HG03354 (cell line): Measurements from ENCODE around the gene SRSF8.
"Not testable (repeated sequence)": the region's sequence is repeated elsewhere in the genome, so short reads cannot be mapped to it uniquely, and the experiment has no call there.

Experiments
- ATAC-seq: cut with Tn5 transposase; IDR thresholded peaks from one replicate; pipeline ENCODE4 v1.9.1; 2021; ENCODE audit warnings: mild to moderate bottlenecking; ENCODE audit not compliant: unreplicated experiment, poor library complexity, severe bottlenecking

Gene SRSF8

GRCh38 chr11:95066716-95067038, at the start of gene SRSF8:
TSS of gene SRSF8 (plus strand) at chr11:95066919. CDS start at chr11:95067227, 308 bp downstream.
- ATAC-seq: peak; percentile 45

GRCh38 chr11:95021468-95021867, 45.3 kb upstream of the SRSF8 start:
- ATAC-seq: not testable (repeated sequence)

GRCh38 chr11:95024958-95025357, 41.8 kb upstream of the SRSF8 start, which contains the start of gene KDM4E:
TSS of gene KDM4E (plus strand) at chr11:95025258. CDS start at chr11:95025558, 300 bp downstream.
- ATAC-seq: no peak

GRCh38 chr11:95025594-95025993, 41.1 kb upstream of the SRSF8 start:
- ATAC-seq: not testable (repeated sequence)

- no peak for ATAC-seq
These were observed 38.4 kb upstream of the SRSF8 start for GRCh38 chr11:95028357-95028756.

- no peak for ATAC-seq
These were observed 33.7 kb upstream of the SRSF8 start for GRCh38 chr11:95033051-95033450.

- ATAC-seq: no peak
These were observed 31.4 kb upstream of the SRSF8 start for GRCh38 chr11:95035316-95035715.

- ATAC-seq: not testable (repeated sequence)
These were observed 29.2 kb upstream of the SRSF8 start for GRCh38 chr11:95037356-95038035.

GRCh38 chr11:95042239-95042638, 24.5 kb upstream of the SRSF8 start:
- no peak for ATAC-seq

GRCh38 chr11:95042906-95043305, 23.8 kb upstream of the SRSF8 start:
- ATAC-seq: no peak

- no peak for ATAC-seq
These were observed 22.7 kb upstream of the SRSF8 start for GRCh38 chr11:95044010-95044409.

- ATAC-seq: no peak
These were observed 20.9 kb upstream of the SRSF8 start for GRCh38 chr11:95045812-95046211.

- ATAC-seq: not testable (repeated sequence)
These were observed 17.6 kb upstream of the SRSF8 start, which contains the start of gene KDM4F for GRCh38 chr11:95049122-95049521. TSS of gene KDM4F (plus strand) at chr11:95049422.

- no peak for ATAC-seq
These were observed 16.0 kb upstream of the SRSF8 start for GRCh38 chr11:95050595-95051202.

- no peak for ATAC-seq
These were observed 12.4 kb upstream of the SRSF8 start for GRCh38 chr11:95054356-95054755.

GRCh38 chr11:95055283-95055897, 11.3 kb upstream of the SRSF8 start:
- peak; percentile 96 for ATAC-seq

- ATAC-seq: no peak
These were observed 8.8 kb upstream of the SRSF8 start for GRCh38 chr11:95057959-95058358.

- ATAC-seq: no peak
These were observed 8.1 kb upstream of the SRSF8 start for GRCh38 chr11:95058621-95059020.

- ATAC-seq: no peak
These were observed 7.7 kb upstream of the SRSF8 start for GRCh38 chr11:95059046-95059445.

- ATAC-seq: no peak
These were observed 1.4 kb upstream of the SRSF8 start for GRCh38 chr11:95065336-95065735.
